IMR-90 (cell line): Measurements from ENCODE around the gene CCDC40. TPM values are rescaled to one million over a fixed set of nuclear protein-coding genes. Genes with fewer than 3 reads are reported as not detected.

Experiments used
- ATAC-seq: fragments of 200-7000 bp; cut with Tn5 transposase; 2 replicates; pipeline ENCODE4 v1.9.1; 2020; ENCODE audit warnings: low read depth, mild to moderate bottlenecking, moderate library complexity
- BruUV-seq: library from RNA; stranded (reverse); fragments of 400-500 nt; replicated peaks from 2 replicates; lab custom pipeline; 2021; lab: Mats Ljungman, UMichigan
- CTCF ChIA-PET: fragments of 300-600 bp; formaldehyde crosslinking; extraction: SDS; loops from one replicate; lab custom pipeline; 2021; ENCODE audit warnings: antibody characterized with exemption; lab: Yijun Ruan, JAX
- POLR2A ChIA-PET: fragments of 300-600 bp; sonication (Branson Sonifier 250); formaldehyde crosslinking; loops from one replicate; lab custom pipeline; 2022; ENCODE audit warnings: antibody characterized with exemption; ENCODE audit not compliant: unreplicated experiment; lab: Charles Lee
- DNase-seq: peaks from one replicate; pipeline ENCODE4 v3.0.0; 2013
- H2AFZ ChIP-seq: replicated peaks from 2 replicates; pipeline ENCODE3; 2013; ENCODE audit warnings: low read length, mild to moderate bottlenecking; ENCODE audit not compliant: poor library complexity
- H2AK5ac ChIP-seq: 2 replicates; pipeline ENCODE4 v1.6.1; 2013; ENCODE audit warnings: low read depth, low read length, inconsistent platforms
- H2AK9ac ChIP-seq: replicated peaks from 2 replicates; pipeline ENCODE3; 2013; ENCODE audit warnings: mild to moderate bottlenecking, low read depth, low read length, moderate library complexity; ENCODE audit not compliant: poor library complexity
- H2BK120ac ChIP-seq: 2 replicates; pipeline ENCODE4 v1.6.1; 2013; ENCODE audit warnings: low read depth, low read length, inconsistent platforms
- H2BK15ac ChIP-seq: 3 replicates; pipeline ENCODE4 v1.6.1; 2013; ENCODE audit warnings: low read depth, low read length, inconsistent platforms
- H2BK20ac ChIP-seq: 2 replicates; pipeline ENCODE4 v1.6.1; 2013; ENCODE audit warnings: low read depth, mild to moderate bottlenecking, inconsistent platforms, low read length, moderate library complexity
- H2BK5ac ChIP-seq: 2 replicates; pipeline ENCODE4 v1.6.1; 2013; ENCODE audit warnings: mild to moderate bottlenecking, low read depth, low read length, inconsistent platforms; ENCODE audit not compliant: poor library complexity, severe bottlenecking
- H3K14ac ChIP-seq: replicated peaks from 2 replicates; pipeline ENCODE4 v1.6.1; 2013; ENCODE audit warnings: low read depth, low read length, inconsistent platforms
- H3K18ac ChIP-seq: 2 replicates; pipeline ENCODE4 v1.6.1; 2013; ENCODE audit warnings: low read depth, low read length, control low read depth
- H3K23ac ChIP-seq: 2 replicates; pipeline ENCODE4 v1.6.1; 2013; ENCODE audit warnings: low read depth, low read length, inconsistent platforms
- H3K27ac ChIP-seq: 2 replicates; pipeline ENCODE4 v1.5.1; 2013; ENCODE audit warnings: mild to moderate bottlenecking, control low read depth, low read length; ENCODE audit not compliant: insufficient read depth
- H3K27me3 ChIP-seq: 2 replicates; pipeline ENCODE4 v1.6.1; 2013; ENCODE audit warnings: low read length; ENCODE audit not compliant: control insufficient read depth, insufficient read depth
- H3K36me3 ChIP-seq: 2 replicates; pipeline ENCODE4 v1.6.1; 2013; ENCODE audit warnings: low read length, mixed read lengths; ENCODE audit not compliant: control insufficient read depth, insufficient read depth
- H3K4ac ChIP-seq: 2 replicates; pipeline ENCODE4 v1.6.1; 2013; ENCODE audit warnings: low read depth, low read length, inconsistent platforms
- H3K4me1 ChIP-seq: 2 replicates; pipeline ENCODE4 v1.6.1; 2013; ENCODE audit warnings: low read length, mixed read lengths; ENCODE audit not compliant: control insufficient read depth, insufficient read depth
- H3K4me2 ChIP-seq: 2 replicates; pipeline ENCODE4 v1.6.1; 2013; ENCODE audit warnings: low read depth, mild to moderate bottlenecking, control low read depth, low read length, moderate library complexity
- H3K4me3 ChIP-seq: 2 replicates; pipeline ENCODE4 v1.5.1; 2013; ENCODE audit warnings: low read depth, mild to moderate bottlenecking, control low read depth, low read length, moderate library complexity; ENCODE audit not compliant: insufficient read depth
- H3K56ac ChIP-seq: 2 replicates; pipeline ENCODE4 v1.6.1; 2013; ENCODE audit warnings: low read length, inconsistent platforms; ENCODE audit not compliant: insufficient read depth; ENCODE audit errors: extremely low read depth
- H3K79me1 ChIP-seq, 2 experiments: 2 replicates each; pipeline ENCODE4 v1.6.1; 2013; ENCODE audit warnings: low read length in 2 of 2, inconsistent platforms in 1 of 2, low read depth in 1 of 2
- H3K9ac ChIP-seq: 2 replicates; pipeline ENCODE4 v1.6.1; 2013; ENCODE audit warnings: low read depth, low read length, control low read depth
- H3K9me1 ChIP-seq: 2 replicates; pipeline ENCODE4 v1.6.1; 2013; ENCODE audit warnings: low read length, inconsistent platforms; ENCODE audit not compliant: insufficient read depth
- H3K9me3 ChIP-seq: 2 replicates; pipeline ENCODE4 v1.6.1; 2013; ENCODE audit warnings: low read length; ENCODE audit not compliant: control insufficient read depth, insufficient read depth
- H4K20me1 ChIP-seq: 2 replicates; pipeline ENCODE4 v1.6.1; 2013; ENCODE audit warnings: low read length, inconsistent platforms; ENCODE audit not compliant: insufficient read depth
- H4K5ac ChIP-seq: 2 replicates; pipeline ENCODE4 v1.6.1; 2013; ENCODE audit warnings: mild to moderate bottlenecking, low read depth, low read length, control low read depth
- H4K8ac ChIP-seq, 2 experiments: 2 replicates each; pipeline ENCODE4 v1.6.1; 2013; ENCODE audit warnings: low read depth in 2 of 2, low read length in 2 of 2, control low read depth in 1 of 2, inconsistent platforms in 1 of 2
- H4K91ac ChIP-seq: 2 replicates; pipeline ENCODE4 v1.6.1; 2013; ENCODE audit warnings: low read depth, low read length, inconsistent platforms; ENCODE audit not compliant: insufficient read depth
- BHLHE40 ChIP-seq: fragments of 150-350 bp; IDR thresholded peaks from 2 replicates; pipeline ENCODE4 v1.6.1; 2016; ENCODE audit warnings: mild to moderate bottlenecking, low read depth, low read length
- CEBPB ChIP-seq: IDR thresholded peaks from 2 replicates; pipeline ENCODE4 v1.6.1; 2012; ENCODE audit warnings: low read depth, low read length, improper control_type of control experiment
- CHD1 ChIP-seq: IDR thresholded peaks from 2 replicates; pipeline ENCODE4 v1.6.1; 2012; ENCODE audit warnings: low read depth, low read length, improper control_type of control experiment
- CTCF ChIP-seq: conservative IDR thresholded peaks from 2 replicates; pipeline ENCODE4 v1.5.1; 2012; ENCODE audit warnings: mild to moderate bottlenecking, low read depth, low read length, improper control_type of control experiment
- ELK1 ChIP-seq: fragments of 150-350 bp; IDR thresholded peaks from 2 replicates; pipeline ENCODE4 v1.6.1; 2016; ENCODE audit warnings: low read depth, mild to moderate bottlenecking, low read length, moderate library complexity, borderline replicate concordance
- FOS ChIP-seq: fragments of 150-350 bp; IDR thresholded peaks from 2 replicates; pipeline ENCODE4 v1.6.1; 2016; ENCODE audit warnings: low read depth, low read length
- MAFK ChIP-seq: IDR thresholded peaks from 2 replicates; pipeline ENCODE4 v1.6.1; 2012; ENCODE audit warnings: low read depth, low read length, improper control_type of control experiment
- MAZ ChIP-seq: IDR thresholded peaks from 2 replicates; pipeline ENCODE4 v1.6.1; 2012; ENCODE audit warnings: low read depth, mild to moderate bottlenecking, low read length, improper control_type of control experiment, moderate library complexity, borderline replicate concordance
- MXI1 ChIP-seq: IDR thresholded peaks from 2 replicates; pipeline ENCODE4 v1.6.1; 2012; ENCODE audit warnings: low read depth, mild to moderate bottlenecking, low read length, moderate library complexity, borderline replicate concordance
- NFE2L2 ChIP-seq: fragments of 150-350 bp; IDR thresholded peaks from 2 replicates; pipeline ENCODE4 v1.6.1; 2016; ENCODE audit warnings: low read depth, mild to moderate bottlenecking, low read length
- POLR2A ChIP-seq: IDR thresholded peaks from 2 replicates; pipeline ENCODE4 v1.6.1; 2012; ENCODE audit warnings: mild to moderate bottlenecking, low read depth, low read length
- RAD21 ChIP-seq: IDR thresholded peaks from 2 replicates; pipeline ENCODE4 v1.6.1; 2012; ENCODE audit warnings: low read length, improper control_type of control experiment
- RCOR1 ChIP-seq: IDR thresholded peaks from 2 replicates; pipeline ENCODE4 v1.6.1; 2012; ENCODE audit warnings: mild to moderate bottlenecking, low read length, improper control_type of control experiment; ENCODE audit not compliant: insufficient replicate concordance
- RFX5 ChIP-seq: IDR thresholded peaks from 2 replicates; pipeline ENCODE4 v1.8.0; 2012; ENCODE audit warnings: low read depth, mild to moderate bottlenecking, low read length, moderate library complexity
- SMC3 ChIP-seq: fragments of 150-350 bp; IDR thresholded peaks from 2 replicates; pipeline ENCODE4 v1.6.1; 2016; ENCODE audit warnings: low read depth, mild to moderate bottlenecking, antibody characterized with exemption, low read length, moderate library complexity
- USF2 ChIP-seq: fragments of 150-350 bp; IDR thresholded peaks from 2 replicates; pipeline ENCODE4 v1.6.1; 2017; ENCODE audit warnings: mild to moderate bottlenecking, antibody characterized with exemption, low read length, low read depth
- WGBS, 2 experiments: methylation state at CpG; one replicate each; pipeline versions ENCODE4 v1.1.5 to v1.1.7; 2013; ENCODE audit warnings: missing lambda C conversion rate in 2 of 2; ENCODE audit not compliant: insufficient read length in 1 of 2; ENCODE audit errors: extremely low coverage in 2 of 2; 5-methylcytosine and 5-hydroxymethylcytosine counted together
- dilution Hi-C: fragments of 300-500 bp; cut with HindIII; formaldehyde crosslinking; loops from one replicate; pipeline ENCODE4 v1.14.3; 2018; ENCODE audit warnings: low sequenced_read_pairs; ENCODE audit not compliant: unreplicated experiment
- in situ Hi-C: fragments of 300-500 bp; cut with MboI; formaldehyde crosslinking; loops from 3 replicates; pipeline ENCODE4 v1.14.3; 2019; ENCODE audit warnings: low sequenced_read_pairs, inconsistent platforms, mixed read lengths
- intact Hi-C: fragments of 100-400 bp; cut with micrococcal nuclease; formaldehyde crosslinking; loops from 2 replicates; pipeline ENCODE4 v1.10.0; 2022
- polyA plus RNA-seq, 3 experiments: library from polyadenylated mRNA; depleted of rRNA; stranded (reverse); fragments of >200 nt; gene quantifications; 2 replicates each; pipeline ENCODE4 v1.2.3, GENCODE V29; 2012; ENCODE audit warnings: low replicate concordance in 1 of 3
- total RNA-seq: library from RNA; depleted of rRNA; stranded (reverse); fragments of >200 nt; gene quantifications from 2 replicates; pipeline ENCODE4 v1.2.3, GENCODE V29; 2012

CCDC40 gene
- total and polyA plus RNA-seq, 2 of the 4 experiments (the other 2 are of a cell fraction) = 0.90 to 4.7 TPM

GRCh38 chr17:80050706-80051105 lies 14.3 kb downstream of the CCDC40 start:
- Histone ChIP-seq H3K4me3 (no peak overlapping the region), H3K4me1 (peaks cover 4% of the 10 kb centered on the region), H4K91ac (no peak overlapping the region), H3K23ac (no peak overlapping the region), H3K4ac (no peak overlapping the region), H2AK5ac (no peak overlapping the region), H3K14ac (no peak overlapping the region), H2BK20ac (no peak overlapping the region), H3K27ac (no peak overlapping the region), H3K56ac (no peak overlapping the region), H4K8ac (no peak overlapping the region), H4K20me1 (no peaks in the 10 kb centered on the region), H4K5ac (no peak overlapping the region), H2AFZ (no peak overlapping the region), H3K4me2 (no peak overlapping the region), H2BK120ac (no peak overlapping the region), H3K9me3 (no peaks in the 10 kb centered on the region), H3K18ac (no peak overlapping the region), H3K36me3 (peaks cover 12% of the 10 kb centered on the region), H2AK9ac (no peak overlapping the region), H3K79me1 (no peaks in the 10 kb centered on the region), H2BK15ac (no peak overlapping the region), H2BK5ac (no peak overlapping the region), H3K27me3 (no peaks in the 10 kb centered on the region), H3K9me1 (no peaks in the 10 kb centered on the region), H3K9ac (no peak overlapping the region)
- CTCF ChIA-PET = interaction anchor here (1.4 kb wide), 1 partner anchor 32 kb away, joined by 4 read pairs; no protein-coding TSS in a partner anchor
- in situ Hi-C loops (no loop called here), intact Hi-C loops (no loop called here), dilution Hi-C loops (no loop called here)
- TF ChIP-seq BHLHE40 (no peak), MAFK (no peak), SMC3 (no peak), POLR2A (no peak), USF2 (no peak), CHD1 (no peak), ELK1 (no peak), RFX5 (no peak), RAD21 (no peak), CTCF (no peak), MAZ (no peak), NFE2L2 (no peak), FOS (no peak), CEBPB (no peak), MXI1 (no peak), RCOR1 (no peak)
- BruUV-seq = no TSS peak
- DNase-seq (no peak), ATAC-seq (no peak)
- WGBS, 2 experiments = 61% methylated on average over 9 of the region's 16 CpGs; no CpG with 5 or more reads in 1 of the 2 experiments
- POLR2A ChIA-PET = no interaction called here
